Vagina (tissue), 2 donors: ENCODE results near the gene VPS35L. TPM values are rescaled to one million over a fixed set of nuclear protein-coding genes. Genes with fewer than 3 reads are reported as not detected.

ENCODE experiments used
- DNase-seq, 2 donors: peaks; one replicate each; pipeline ENCODE4 v3.0.0-alpha.2; 2017; ENCODE audit errors: extremely low spot score in 2 of 2
- H3K27ac ChIP-seq: fragments of 200-600 bp; sonication (generic); one replicate; pipeline ENCODE4 v1.5.1; 2019
- H3K27me3 ChIP-seq: fragments of 200-600 bp; sonication (generic); one replicate; pipeline ENCODE4 v1.5.1; 2019
- H3K36me3 ChIP-seq, 2 donors: fragments of 200-600 bp; sonication (generic); one replicate each; pipeline ENCODE4 v1.5.1; 2017 to 2019
- H3K4me1 ChIP-seq: fragments of 200-600 bp; sonication (generic); one replicate; pipeline ENCODE4 v1.5.1; 2019
- H3K4me3 ChIP-seq, 2 donors: fragments of 200-600 bp; sonication (generic); 1 replicate in 1 of 2; 2 replicates in 1 of 2; pipeline ENCODE4 v1.5.1; 2016 to 2019
- H3K9me3 ChIP-seq: fragments of 200-600 bp; sonication (generic); one replicate; pipeline ENCODE4 v1.5.1; 2019
- POLR2A ChIP-seq, 2 donors: fragments of 450-650 bp; IDR thresholded peaks; one replicate each; pipeline ENCODE4 v1.6.1; 2017; ENCODE audit warnings: antibody characterized with exemption in 2 of 2, mild to moderate bottlenecking in 2 of 2, moderate library complexity in 2 of 2
- POLR2AphosphoS5 ChIP-seq, 2 donors: sonication (generic); formaldehyde crosslinking; IDR thresholded peaks; one replicate each; pipeline ENCODE4 v1.9.0; 2017; ENCODE audit warnings: antibody characterized with exemption in 2 of 2, mild to moderate bottlenecking in 2 of 2, low read depth in 1 of 2; ENCODE audit not compliant: insufficient read depth in 1 of 2
- intact Hi-C: fragments of 100-400 bp; cut with DNase I; formaldehyde crosslinking; loops from one replicate; pipeline ENCODE4 v1.15.1; 2023
- total RNA-seq: library from RNA; depleted of rRNA; stranded (reverse); fragments of >200 nt; gene quantifications from one replicate; pipeline ENCODE4 v1.2.3, GENCODE V29; 2016
- TF ChIP-seq, protein P1 (sequence below), 3 experiments: fragments of 450-650 bp in 2 of 3; fragments of 200-600 bp in 1 of 3; sonication (generic) in 1 of 3; IDR thresholded peaks; one replicate each; pipeline ENCODE4 v1.5.1; 2017 to 2019; ENCODE audit warnings: antibody characterized with exemption in 3 of 3, mild to moderate bottlenecking in 2 of 3, moderate library complexity in 2 of 3

VPS35L gene
- total RNA-seq, 1 donor from 2014 or later: 39.8 TPM

DNA sequence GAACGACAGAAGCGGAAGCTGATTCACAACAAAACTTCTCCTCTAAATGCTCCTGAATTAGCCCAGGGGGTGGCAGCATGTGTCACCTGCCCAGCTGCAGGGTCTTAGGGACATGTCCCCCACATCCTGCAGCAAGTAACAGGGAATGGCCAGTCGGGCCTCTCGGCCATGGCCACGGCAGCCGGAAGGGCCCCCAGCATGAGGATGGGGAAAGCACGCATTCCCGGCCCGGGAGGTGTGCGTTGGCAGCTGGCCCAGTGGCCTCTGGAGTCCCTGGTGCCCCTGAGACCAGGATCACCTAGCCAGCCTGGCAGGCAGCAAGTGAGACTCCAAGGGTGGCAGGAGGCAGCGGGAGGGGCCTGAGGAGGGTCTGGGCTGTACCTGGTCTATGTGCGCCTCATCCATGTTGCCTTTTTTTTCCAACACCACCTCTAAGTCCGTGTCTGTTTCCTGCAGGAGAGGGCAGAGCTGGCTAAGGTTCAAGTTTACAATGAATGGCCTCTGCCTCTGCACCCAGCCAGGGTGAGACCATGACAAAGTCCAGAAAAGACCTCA, 155.6 kb downstream of the VPS35L start:
- Histone ChIP-seq H3K4me1 (peaks cover 12% of the 10 kb centered on the region), H3K9me3 (no peaks in the 10 kb centered on the region), H3K27me3 (no peaks in the 10 kb centered on the region), H3K4me3 (no peak overlapping the region), H3K27ac (no peak overlapping the region), H3K36me3 (peaks cover 0 to 38% of the 10 kb centered on the region in 2 donors)
- intact Hi-C loops: no loop called here
- TF ChIP-seq POLR2A (IDR thresholded peaks at IDR 0.05): no peak
- TF ChIP-seq POLR2AphosphoS5 (IDR thresholded peaks at IDR 0.05; ENCODE audit: insufficient read depth in 1 of 2, low read depth in 1 of 2): no peak
- TF ChIP-seq, protein P1, sequence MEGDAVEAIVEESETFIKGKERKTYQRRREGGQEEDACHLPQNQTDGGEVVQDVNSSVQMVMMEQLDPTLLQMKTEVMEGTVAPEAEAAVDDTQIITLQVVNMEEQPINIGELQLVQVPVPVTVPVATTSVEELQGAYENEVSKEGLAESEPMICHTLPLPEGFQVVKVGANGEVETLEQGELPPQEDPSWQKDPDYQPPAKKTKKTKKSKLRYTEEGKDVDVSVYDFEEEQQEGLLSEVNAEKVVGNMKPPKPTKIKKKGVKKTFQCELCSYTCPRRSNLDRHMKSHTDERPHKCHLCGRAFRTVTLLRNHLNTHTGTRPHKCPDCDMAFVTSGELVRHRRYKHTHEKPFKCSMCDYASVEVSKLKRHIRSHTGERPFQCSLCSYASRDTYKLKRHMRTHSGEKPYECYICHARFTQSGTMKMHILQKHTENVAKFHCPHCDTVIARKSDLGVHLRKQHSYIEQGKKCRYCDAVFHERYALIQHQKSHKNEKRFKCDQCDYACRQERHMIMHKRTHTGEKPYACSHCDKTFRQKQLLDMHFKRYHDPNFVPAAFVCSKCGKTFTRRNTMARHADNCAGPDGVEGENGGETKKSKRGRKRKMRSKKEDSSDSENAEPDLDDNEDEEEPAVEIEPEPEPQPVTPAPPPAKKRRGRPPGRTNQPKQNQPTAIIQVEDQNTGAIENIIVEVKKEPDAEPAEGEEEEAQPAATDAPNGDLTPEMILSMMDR (IDR thresholded peaks at IDR 0.05): no peak
- DNase-seq: no peak

- peaks cover 0 to 38% of the 10 kb centered on the region in 2 donors for H3K36me3 ChIP-seq
- intact Hi-C loops: no loop called here
- no peak for DNase-seq
- H3K9me3 ChIP-seq: no peaks in the 10 kb centered on the region
- no peaks in the 10 kb centered on the region for H3K27me3 ChIP-seq
- TF ChIP-seq POLR2AphosphoS5 (IDR thresholded peaks at IDR 0.05; ENCODE audit: insufficient read depth in 1 of 2, low read depth in 1 of 2) (no peak), POLR2A (IDR thresholded peaks at IDR 0.05) (no peak)
- TF ChIP-seq, protein P1 (IDR thresholded peaks at IDR 0.05): no peak
- H3K4me3 ChIP-seq: no peak overlapping the region
- H3K4me1 ChIP-seq: peaks cover 17% of the 10 kb centered on the region
- H3K27ac ChIP-seq: no peak overlapping the region
Measured at GRCh38 chr16:19711643-19712042, 156.1 kb downstream of the VPS35L start.

GRCh38 chr16:19712418-19713058, 157.0 kb downstream of the VPS35L start:
- Histone ChIP-seq H3K9me3 (no peaks in the 10 kb centered on the region), H3K36me3 (peaks cover 0 to 38% of the 10 kb centered on the region in 2 donors), H3K4me3 (no peak overlapping the region), H3K27ac (no peak overlapping the region), H3K27me3 (no peaks in the 10 kb centered on the region), H3K4me1 (peaks cover 25% of the 10 kb centered on the region)
- TF ChIP-seq POLR2AphosphoS5 (IDR thresholded peaks at IDR 0.05; ENCODE audit: insufficient read depth in 1 of 2, low read depth in 1 of 2) (no peak), POLR2A (IDR thresholded peaks at IDR 0.05) (no peak)
- TF ChIP-seq, protein P1 (IDR thresholded peaks at IDR 0.05): no peak
- intact Hi-C loops: no loop called here
- DNase-seq: no peak

DNA sequence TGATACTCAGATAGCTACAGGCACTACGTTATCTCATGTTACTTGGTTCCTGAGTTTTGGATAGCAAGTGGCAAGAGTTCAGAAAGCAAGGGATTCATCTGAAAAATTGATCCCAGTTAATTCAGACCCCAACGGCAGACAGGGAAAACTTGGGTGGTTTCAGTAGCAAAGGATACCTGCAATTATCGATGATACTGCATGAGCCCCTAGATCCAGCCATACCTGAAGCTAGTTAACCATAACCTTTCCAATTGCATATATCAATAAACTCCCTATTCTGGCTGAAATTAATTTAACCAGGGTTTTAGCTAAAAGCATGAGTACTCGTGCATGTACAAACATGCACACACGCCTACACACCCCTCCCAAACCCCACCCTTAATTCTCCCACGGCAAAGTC, 158.2 kb downstream of the VPS35L start:
- Histone ChIP-seq H3K36me3 (peaks cover 0 to 29% of the 10 kb centered on the region in 2 donors), H3K4me1 (peaks cover 21% of the 10 kb centered on the region), H3K4me3 (no peak overlapping the region), H3K27ac (no peak overlapping the region), H3K27me3 (no peaks in the 10 kb centered on the region), H3K9me3 (no peaks in the 10 kb centered on the region)
- no peak for DNase-seq
- TF ChIP-seq, protein P1 (IDR thresholded peaks at IDR 0.05): no peak
- no peak for TF ChIP-seq POLR2A (IDR thresholded peaks at IDR 0.05)
- TF ChIP-seq POLR2AphosphoS5 (IDR thresholded peaks at IDR 0.05; ENCODE audit: insufficient read depth in 1 of 2, low read depth in 1 of 2): no peak
- intact Hi-C loops: no loop called here

DNA sequence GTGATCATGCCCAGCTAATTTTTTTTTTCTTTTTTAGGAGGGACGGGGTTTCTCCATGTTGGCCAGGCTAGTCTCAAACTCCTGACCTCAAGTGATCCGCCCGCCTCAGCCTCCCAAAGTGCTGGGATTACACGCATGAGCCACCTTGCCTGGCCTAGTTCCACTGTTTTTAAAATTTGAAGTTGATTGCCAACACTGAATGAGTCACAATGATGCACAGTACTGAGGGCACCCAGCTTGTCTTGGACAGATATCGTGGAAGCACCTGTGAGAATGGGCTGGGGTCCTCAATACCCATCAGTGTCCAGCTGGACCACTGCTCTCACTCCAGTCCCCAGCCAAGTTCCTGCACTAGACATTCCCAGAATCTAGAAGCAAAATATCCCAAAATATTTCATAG, 160.1 kb downstream of the VPS35L start:
- H3K27me3 ChIP-seq: no peaks in the 10 kb centered on the region
- H3K36me3 ChIP-seq: peaks cover 0 to 18% of the 10 kb centered on the region in 2 donors
- no peaks in the 10 kb centered on the region for H3K9me3 ChIP-seq
- DNase-seq: no peak
- TF ChIP-seq, protein P1 (IDR thresholded peaks at IDR 0.05): no peak
- TF ChIP-seq POLR2AphosphoS5 (IDR thresholded peaks at IDR 0.05; ENCODE audit: insufficient read depth in 1 of 2, low read depth in 1 of 2) (no peak), POLR2A (IDR thresholded peaks at IDR 0.05) (no peak)
- intact Hi-C loops: loop anchor here (5.0 kb wide), 1 partner anchor 167 kb away; the partner anchor contains the start of gene GPRC5B
- H3K4me1 ChIP-seq: peaks cover 27% of the 10 kb centered on the region
- H3K27ac ChIP-seq: no peak overlapping the region
- H3K4me3 ChIP-seq: no peak overlapping the region
